ENCODE results near the gene GTF3C1.

Gene GTF3C1

GRCh38 chr16:27595993-27596392 lies 46.3 kb upstream of the GTF3C1 start:
- no peak overlapping the region for H3K4me3 ChIP-seq (ENCODE audit: low read length)
- no peak for TF ChIP-seq CTCF (IDR thresholded peaks at IDR 0.05; ENCODE audit: insufficient read depth, low read depth, low read length, missing control alignments)
- DNase-seq (ENCODE audit: low read depth): no peak

GRCh38 chr16:27595475-27595874 lies 45.8 kb upstream of the GTF3C1 start:
- no peak for DNase-seq (ENCODE audit: low read depth)
- no peak for TF ChIP-seq CTCF (IDR thresholded peaks at IDR 0.05; ENCODE audit: insufficient read depth, low read depth, low read length, missing control alignments)
- no peak overlapping the region for H3K4me3 ChIP-seq (ENCODE audit: low read length)

GRCh38 chr16:27591837-27592236 lies 42.1 kb upstream of the GTF3C1 start:
- H3K4me3 ChIP-seq (ENCODE audit: low read length): no peak overlapping the region
- DNase-seq (ENCODE audit: low read depth): no peak
- TF ChIP-seq CTCF (IDR thresholded peaks at IDR 0.05; ENCODE audit: insufficient read depth, low read depth, low read length, missing control alignments): no peak

GRCh38 chr16:27588057-27588456 lies 38.3 kb upstream of the GTF3C1 start:
- no peak for DNase-seq (ENCODE audit: low read depth)
- no peak for TF ChIP-seq CTCF (IDR thresholded peaks at IDR 0.05; ENCODE audit: insufficient read depth, low read depth, low read length, missing control alignments)
- H3K4me3 ChIP-seq (ENCODE audit: low read length): no peak overlapping the region

GRCh38 chr16:27586711-27587110 lies 37.0 kb upstream of the GTF3C1 start:
- H3K4me3 ChIP-seq (ENCODE audit: low read length): no peak overlapping the region
- no peak for TF ChIP-seq CTCF (IDR thresholded peaks at IDR 0.05; ENCODE audit: insufficient read depth, low read depth, low read length, missing control alignments)
- no peak for DNase-seq (ENCODE audit: low read depth)

- no peak for TF ChIP-seq CTCF (IDR thresholded peaks at IDR 0.05; ENCODE audit: insufficient read depth, low read depth, low read length, missing control alignments)
- no peak overlapping the region for H3K4me3 ChIP-seq (ENCODE audit: low read length)
- DNase-seq (ENCODE audit: low read depth): no peak
Observed at GRCh38 chr16:27585200-27585599, 35.5 kb upstream of the GTF3C1 start.

GRCh38 chr16:27583634-27584033 lies 33.9 kb upstream of the GTF3C1 start:
- H3K4me3 ChIP-seq (ENCODE audit: low read length): no peak overlapping the region
- DNase-seq (ENCODE audit: low read depth): no peak
- no peak for TF ChIP-seq CTCF (IDR thresholded peaks at IDR 0.05; ENCODE audit: insufficient read depth, low read depth, low read length, missing control alignments)

Measured in epithelial cell of esophagus (primary cell).